ENCODE measurements around the gene SEMA4F.

SEMA4F gene

DNA sequence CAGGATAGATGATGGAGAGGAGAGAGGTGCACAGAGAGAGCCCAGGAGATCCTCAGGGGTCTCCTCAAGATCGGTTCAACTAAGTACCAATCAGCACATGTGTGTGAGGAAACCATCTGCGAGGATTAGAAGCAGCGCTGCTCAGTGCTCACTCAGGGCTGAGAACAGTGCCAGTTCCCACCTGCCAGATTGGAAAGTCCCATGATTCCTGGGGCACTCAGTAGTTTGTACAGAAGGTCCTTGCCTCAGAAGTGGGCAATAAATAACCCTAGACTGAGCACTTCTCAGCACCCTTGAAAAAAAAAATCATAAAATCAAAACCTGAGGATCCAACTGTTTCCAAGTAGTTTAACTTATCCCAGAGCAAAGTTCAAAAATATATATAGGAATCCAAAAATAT, 53.8 kb downstream of the SEMA4F start:
- H3K27ac ChIP-seq (ENCODE audit: low read depth, low read length) = no peak overlapping the region
- H3K4me1 ChIP-seq (ENCODE audit: control insufficient read depth, insufficient read depth, low read length) = no peaks in the 10 kb centered on the region
- no peaks in the 10 kb centered on the region for H3K36me3 ChIP-seq (ENCODE audit: control insufficient read depth, insufficient read depth, low read length)

GRCh38 chr2:74708296-74708695, 54.2 kb downstream of the SEMA4F start:
- Histone ChIP-seq H3K27me3 (ENCODE audit: control insufficient read depth, insufficient read depth, low read length) (no peaks in the 10 kb centered on the region), H3K27ac (ENCODE audit: low read depth, low read length) (no peak overlapping the region), H3K9me3 (ENCODE audit: control insufficient read depth, insufficient read depth, low read length) (no peaks in the 10 kb centered on the region), H3K4me1 (ENCODE audit: control insufficient read depth, insufficient read depth, low read length) (no peaks in the 10 kb centered on the region), H3K36me3 (ENCODE audit: control insufficient read depth, insufficient read depth, low read length) (no peaks in the 10 kb centered on the region), H3K9ac (ENCODE audit: low read depth, low read length) (no peak overlapping the region), H3K4me3 (ENCODE audit: low read depth, low read length) (no peak overlapping the region)

More for the DNA sequence above, 53.8 kb downstream of the SEMA4F start:
- H3K27me3 ChIP-seq (ENCODE audit: control insufficient read depth, insufficient read depth, low read length) = no peaks in the 10 kb centered on the region
- no peaks in the 10 kb centered on the region for H3K9me3 ChIP-seq (ENCODE audit: control insufficient read depth, insufficient read depth, low read length)
- no peak overlapping the region for H3K9ac ChIP-seq (ENCODE audit: low read depth, low read length)
- H3K4me3 ChIP-seq (ENCODE audit: low read depth, low read length) = no peak overlapping the region

GRCh38 chr2:74708883-74709282, 54.8 kb downstream of the SEMA4F start:
- H3K36me3 ChIP-seq (ENCODE audit: control insufficient read depth, insufficient read depth, low read length) = no peaks in the 10 kb centered on the region
- no peak overlapping the region for H3K4me3 ChIP-seq (ENCODE audit: low read depth, low read length)
- no peaks in the 10 kb centered on the region for H3K9me3 ChIP-seq (ENCODE audit: control insufficient read depth, insufficient read depth, low read length)
- H3K27ac ChIP-seq (ENCODE audit: low read depth, low read length) = no peak overlapping the region
- no peaks in the 10 kb centered on the region for H3K4me1 ChIP-seq (ENCODE audit: control insufficient read depth, insufficient read depth, low read length)
- no peak overlapping the region for H3K9ac ChIP-seq (ENCODE audit: low read depth, low read length)
- H3K27me3 ChIP-seq (ENCODE audit: control insufficient read depth, insufficient read depth, low read length) = no peaks in the 10 kb centered on the region

GRCh38 chr2:74712223-74713053, 58.4 kb downstream of the SEMA4F start:
- H3K9ac ChIP-seq (ENCODE audit: low read depth, low read length) = no peak overlapping the region
- no peaks in the 10 kb centered on the region for H3K9me3 ChIP-seq (ENCODE audit: control insufficient read depth, insufficient read depth, low read length)
- H3K36me3 ChIP-seq (ENCODE audit: control insufficient read depth, insufficient read depth, low read length) = no peaks in the 10 kb centered on the region
- H3K27ac ChIP-seq (ENCODE audit: low read depth, low read length) = no peak overlapping the region
- no peaks in the 10 kb centered on the region for H3K4me1 ChIP-seq (ENCODE audit: control insufficient read depth, insufficient read depth, low read length)
- no peak overlapping the region for H3K4me3 ChIP-seq (ENCODE audit: low read depth, low read length)
- peaks cover 22% of the 10 kb centered on the region for H3K27me3 ChIP-seq (ENCODE audit: control insufficient read depth, insufficient read depth, low read length)

DNA sequence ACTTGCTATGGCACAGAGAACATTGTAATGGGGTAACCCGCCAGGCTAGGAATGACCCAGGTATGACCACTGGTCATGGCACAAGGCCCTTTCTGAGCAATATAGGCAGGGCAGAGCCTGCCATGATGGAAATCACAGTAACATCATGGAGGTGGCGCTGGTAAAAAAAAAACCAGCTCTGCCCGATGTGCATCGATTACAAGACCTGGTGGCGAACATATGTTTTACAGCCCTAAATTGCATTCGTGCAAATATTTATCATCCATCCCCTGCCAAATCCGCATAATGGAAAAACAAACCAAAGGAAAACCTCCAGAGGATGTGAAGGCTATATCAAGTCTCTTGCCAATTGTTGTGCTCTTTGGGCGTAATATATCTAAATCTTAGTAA, 60.6 kb downstream of the SEMA4F start:
- Histone ChIP-seq H3K9ac (ENCODE audit: low read depth, low read length) (no peak overlapping the region), H3K4me3 (ENCODE audit: low read depth, low read length) (0 out of 2 replicates have a peak overlapping the region, but pooled peaks have one; percentile 72), H3K4me1 (ENCODE audit: control insufficient read depth, insufficient read depth, low read length) (no peaks in the 10 kb centered on the region), H3K36me3 (ENCODE audit: control insufficient read depth, insufficient read depth, low read length) (no peaks in the 10 kb centered on the region), H3K27ac (ENCODE audit: low read depth, low read length) (no peak overlapping the region), H3K27me3 (ENCODE audit: control insufficient read depth, insufficient read depth, low read length) (peaks cover 27% of the 10 kb centered on the region), H3K9me3 (ENCODE audit: control insufficient read depth, insufficient read depth, low read length) (no peaks in the 10 kb centered on the region)

DNA sequence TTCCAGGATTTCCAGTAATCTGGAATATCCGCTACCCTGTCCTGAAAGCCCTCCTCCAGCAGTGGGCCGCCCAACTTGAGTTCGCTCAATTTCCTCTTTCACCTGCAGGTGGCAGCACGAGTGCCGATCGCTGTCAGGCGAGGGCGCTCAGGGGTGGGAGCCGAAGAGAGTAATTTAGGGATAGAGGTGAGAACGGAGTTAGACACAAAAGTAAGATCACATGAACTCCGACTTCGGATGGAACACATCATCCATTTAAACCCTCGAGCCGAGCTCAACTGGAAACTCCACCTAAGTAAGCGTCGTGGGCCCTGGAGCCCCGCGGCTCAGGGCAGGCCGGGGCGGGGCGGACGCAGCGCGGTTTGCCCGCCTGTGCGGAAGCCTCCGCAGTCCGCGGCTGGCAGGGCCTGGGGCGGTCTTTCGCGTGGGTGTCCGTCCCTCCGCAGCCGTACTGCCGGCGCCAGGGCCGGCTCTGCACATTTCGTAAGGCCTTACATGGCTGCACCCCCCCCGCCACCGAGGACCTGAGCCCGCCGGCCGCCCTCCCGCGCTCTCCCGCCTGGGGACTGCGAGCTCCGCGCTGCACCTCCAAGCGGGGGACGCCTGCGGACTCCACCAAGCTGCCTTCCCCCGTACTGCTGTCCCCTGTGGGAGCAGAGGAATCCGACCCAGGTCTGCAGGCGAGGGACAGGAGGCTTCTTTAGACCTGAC, 61.2 kb downstream of the SEMA4F start:
- Histone ChIP-seq H3K9me3 (ENCODE audit: control insufficient read depth, insufficient read depth, low read length) (no peaks in the 10 kb centered on the region), H3K27ac (ENCODE audit: low read depth, low read length) (no peak overlapping the region), H3K27me3 (ENCODE audit: control insufficient read depth, insufficient read depth, low read length) (peaks cover 27% of the 10 kb centered on the region), H3K4me1 (ENCODE audit: control insufficient read depth, insufficient read depth, low read length) (no peaks in the 10 kb centered on the region), H3K36me3 (ENCODE audit: control insufficient read depth, insufficient read depth, low read length) (no peaks in the 10 kb centered on the region), H3K4me3 (ENCODE audit: low read depth, low read length) (peak overlapping the region; percentile 72), H3K9ac (ENCODE audit: low read depth, low read length) (no peak overlapping the region)

- no peak overlapping the region for H3K9ac ChIP-seq (ENCODE audit: low read depth, low read length)
- no peaks in the 10 kb centered on the region for H3K36me3 ChIP-seq (ENCODE audit: control insufficient read depth, insufficient read depth, low read length)
- no peaks in the 10 kb centered on the region for H3K9me3 ChIP-seq (ENCODE audit: control insufficient read depth, insufficient read depth, low read length)
- H3K27ac ChIP-seq (ENCODE audit: low read depth, low read length) = no peak overlapping the region
- H3K4me1 ChIP-seq (ENCODE audit: control insufficient read depth, insufficient read depth, low read length) = no peaks in the 10 kb centered on the region
- peaks cover 27% of the 10 kb centered on the region for H3K27me3 ChIP-seq (ENCODE audit: control insufficient read depth, insufficient read depth, low read length)
- peak overlapping the region; percentile 72 for H3K4me3 ChIP-seq (ENCODE audit: low read depth, low read length)
These were observed 61.8 kb downstream of the SEMA4F start for GRCh38 chr2:74715880-74716279.

GRCh38 chr2:74719066-74719465, 65.0 kb downstream of the SEMA4F start:
- Histone ChIP-seq H3K36me3 (ENCODE audit: control insufficient read depth, insufficient read depth, low read length) (no peaks in the 10 kb centered on the region), H3K4me1 (ENCODE audit: control insufficient read depth, insufficient read depth, low read length) (no peaks in the 10 kb centered on the region), H3K9ac (ENCODE audit: low read depth, low read length) (no peak overlapping the region), H3K9me3 (ENCODE audit: control insufficient read depth, insufficient read depth, low read length) (no peaks in the 10 kb centered on the region), H3K4me3 (ENCODE audit: low read depth, low read length) (no peak overlapping the region), H3K27me3 (ENCODE audit: control insufficient read depth, insufficient read depth, low read length) (peaks cover 27% of the 10 kb centered on the region), H3K27ac (ENCODE audit: low read depth, low read length) (no peak overlapping the region)

- Histone ChIP-seq H3K27ac (ENCODE audit: low read depth, low read length) (no peak overlapping the region), H3K36me3 (ENCODE audit: control insufficient read depth, insufficient read depth, low read length) (no peaks in the 10 kb centered on the region), H3K9ac (ENCODE audit: low read depth, low read length) (no peak overlapping the region), H3K4me3 (ENCODE audit: low read depth, low read length) (no peak overlapping the region), H3K4me1 (ENCODE audit: control insufficient read depth, insufficient read depth, low read length) (no peaks in the 10 kb centered on the region), H3K27me3 (ENCODE audit: control insufficient read depth, insufficient read depth, low read length) (peaks cover 16% of the 10 kb centered on the region), H3K9me3 (ENCODE audit: control insufficient read depth, insufficient read depth, low read length) (no peaks in the 10 kb centered on the region)
These were observed 67.3 kb downstream of the SEMA4F start for GRCh38 chr2:74721316-74721715.

DNA sequence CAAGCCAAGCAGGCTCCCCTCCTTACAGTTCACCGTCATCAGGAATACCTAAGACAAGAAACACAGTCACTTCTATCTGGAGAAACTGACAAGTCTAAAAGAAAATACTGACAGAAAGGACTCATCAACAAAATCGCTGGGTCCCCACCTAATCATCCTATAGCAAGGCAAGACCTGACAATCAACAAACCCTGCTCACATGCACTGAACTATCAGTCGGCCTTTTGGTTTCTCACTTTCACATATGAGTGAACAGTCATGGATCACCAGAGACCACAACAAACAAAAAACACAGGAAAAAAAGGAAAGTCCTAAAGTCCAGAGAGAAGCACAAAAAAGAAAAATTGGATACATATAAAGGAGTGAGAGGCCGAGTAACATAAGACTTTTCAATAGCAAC, 70.4 kb downstream of the SEMA4F start:
- Histone ChIP-seq H3K27ac (ENCODE audit: low read depth, low read length) (no peak overlapping the region), H3K4me1 (ENCODE audit: control insufficient read depth, insufficient read depth, low read length) (no peaks in the 10 kb centered on the region), H3K27me3 (ENCODE audit: control insufficient read depth, insufficient read depth, low read length) (no peaks in the 10 kb centered on the region), H3K4me3 (ENCODE audit: low read depth, low read length) (no peak overlapping the region), H3K9me3 (ENCODE audit: control insufficient read depth, insufficient read depth, low read length) (no peaks in the 10 kb centered on the region), H3K9ac (ENCODE audit: low read depth, low read length) (no peak overlapping the region), H3K36me3 (ENCODE audit: control insufficient read depth, insufficient read depth, low read length) (no peaks in the 10 kb centered on the region)

DNA sequence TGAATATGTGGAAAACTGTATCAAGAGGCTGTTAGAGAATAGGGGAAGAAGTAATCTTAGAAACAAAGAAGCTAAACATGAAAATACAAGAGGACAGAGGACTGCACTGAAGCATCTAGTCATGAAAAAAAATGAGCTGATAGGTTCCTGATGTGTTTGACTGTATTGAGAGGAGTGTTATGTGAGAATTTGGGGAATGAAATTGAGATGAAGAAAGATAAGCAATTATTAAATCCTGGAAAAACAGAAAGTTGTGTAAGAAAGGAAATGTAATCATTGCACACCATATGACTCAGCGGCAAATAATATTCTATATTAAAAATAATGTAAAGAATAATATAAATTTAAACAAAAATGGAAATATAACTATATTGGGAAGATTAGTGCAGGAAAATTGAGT, 71.2 kb downstream of the SEMA4F start:
- Histone ChIP-seq H3K4me3 (ENCODE audit: low read depth, low read length) (no peak overlapping the region), H3K9ac (ENCODE audit: low read depth, low read length) (no peak overlapping the region), H3K27me3 (ENCODE audit: control insufficient read depth, insufficient read depth, low read length) (no peaks in the 10 kb centered on the region), H3K36me3 (ENCODE audit: control insufficient read depth, insufficient read depth, low read length) (no peaks in the 10 kb centered on the region), H3K9me3 (ENCODE audit: control insufficient read depth, insufficient read depth, low read length) (no peaks in the 10 kb centered on the region), H3K4me1 (ENCODE audit: control insufficient read depth, insufficient read depth, low read length) (no peaks in the 10 kb centered on the region), H3K27ac (ENCODE audit: low read depth, low read length) (no peak overlapping the region)

Measured in HUES48 (cell line).